ENCODE data around the gene BRD1.
A peak's percentile ranks its signal among the peaks of the same experiment; 100 is the strongest.

BRD1 gene

GRCh38 chr22:49724893-49725489 lies 102.7 kb downstream of the BRD1 start:
- DNase-seq: peak; percentile 46 to 69

GRCh38 chr22:49724030-49724892 lies 103.4 kb downstream of the BRD1 start:
- DNase-seq: peak in 1 of 2 donors; percentile 31

- DNase-seq: no peak
Measured at GRCh38 chr22:49723478-49724029, 104.1 kb downstream of the BRD1 start.

Measured in CD4-positive, alpha-beta T cell treated with Interleukin-4 for 1 hour (primary cell).